ENCODE data around the gene HOXC10.

Gene HOXC10

GRCh38 chr12:53965281-53966084 lies 19.5 kb upstream of the HOXC10 start:
- no peak for DNase-seq

GRCh38 chr12:53966085-53966384 lies 18.9 kb upstream of the HOXC10 start:
- no peak for DNase-seq

GRCh38 chr12:53966385-53967133 lies 18.4 kb upstream of the HOXC10 start:
- DNase-seq, result no peak

GRCh38 chr12:53967421-53967925 lies 17.5 kb upstream of the HOXC10 start:
- no peak for DNase-seq

- DNase-seq, result no peak
These were observed 16.5 kb upstream of the HOXC10 start for GRCh38 chr12:53968214-53969127.

GRCh38 chr12:53969588-53970259 lies 15.2 kb upstream of the HOXC10 start:
- DNase-seq, result no peak

- DNase-seq, result no peak
These were observed 14.5 kb upstream of the HOXC10 start for GRCh38 chr12:53970451-53970850.

GRCh38 chr12:53971129-53971528 lies 13.8 kb upstream of the HOXC10 start:
- DNase-seq, result no peak

GRCh38 chr12:53971686-53972085 lies 13.3 kb upstream of the HOXC10 start:
- no peak for DNase-seq

GRCh38 chr12:53972152-53972702 lies 12.7 kb upstream of the HOXC10 start:
- no peak for DNase-seq

GRCh38 chr12:53972722-53973235 lies 12.2 kb upstream of the HOXC10 start, which contains the start of gene HOXC11:
TSS of gene HOXC11 (plus strand) at chr12:53973126. CDS start at chr12:53973242, 116 bp downstream.
- DNase-seq, result no peak

- DNase-seq, result no peak
These were observed 11.5 kb upstream of the HOXC10 start for GRCh38 chr12:53973236-53974042.

- no peak for DNase-seq
These were observed 10.6 kb upstream of the HOXC10 start, which contains the start of gene HOTAIR for GRCh38 chr12:53974084-53975063. TSS of gene HOTAIR (minus strand) at chr12:53974954.

GRCh38 chr12:53975064-53975471 lies 9.9 kb upstream of the HOXC10 start:
- DNase-seq, result no peak

GRCh38 chr12:53975479-53976152 lies 9.3 kb upstream of the HOXC10 start:
- DNase-seq, result no peak

GRCh38 chr12:53976172-53976822 lies 8.6 kb upstream of the HOXC10 start:
- DNase-seq, result no peak

- no peak for DNase-seq
These were observed 7.9 kb upstream of the HOXC10 start for GRCh38 chr12:53976823-53977595.
